ENCODE measurements around the gene OR51I2.

The OR51I2 gene

DNA sequence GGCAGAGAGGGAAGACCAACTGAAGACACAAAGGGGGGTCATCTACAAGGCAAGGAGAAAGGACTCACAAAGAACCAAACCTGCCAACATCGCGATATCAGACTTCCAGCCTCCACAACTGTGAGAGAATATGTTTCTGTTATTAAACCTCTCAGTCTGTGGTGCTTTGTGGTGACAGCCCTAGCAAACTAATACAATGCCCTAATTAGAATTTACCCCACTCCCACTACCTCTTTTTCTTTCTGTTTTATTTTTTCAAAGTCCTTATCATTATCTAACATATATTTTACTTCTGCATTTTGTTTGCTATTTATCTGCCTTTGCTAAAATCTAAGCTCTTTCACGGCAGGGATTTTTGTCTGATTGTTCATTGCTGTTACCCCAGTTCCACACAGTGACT, 36.9 kb downstream of the OR51I2 start:
- no peaks in the 10 kb centered on the region for H3F3A ChIP-seq (ENCODE audit: insufficient read depth)
- H3K4me2 ChIP-seq (ENCODE audit: low read depth, low read length, poor library complexity, severe bottlenecking): no peak overlapping the region
- H3K9me2 ChIP-seq (replicated peaks; ENCODE audit: insufficient read depth, low read length): no peaks in the 10 kb centered on the region
- no peaks in the 10 kb centered on the region for H3K9me3 ChIP-seq (ENCODE audit: insufficient read depth, low read length)
- H3K9ac ChIP-seq (ENCODE audit: low read length): no peak overlapping the region
- no peaks in the 10 kb centered on the region for H3K27me3 ChIP-seq (ENCODE audit: low read length)
- H3K79me2 ChIP-seq (ENCODE audit: insufficient read depth, low read length): no peaks in the 10 kb centered on the region
- H2AFZ ChIP-seq (ENCODE audit: low read depth, low read length, severe bottlenecking): no peak overlapping the region
- no peak overlapping the region for H3K27ac ChIP-seq (ENCODE audit: low read depth, low read length)
- H3K4me3 ChIP-seq (ENCODE audit: insufficient read depth, low read length, poor library complexity, severe bottlenecking): no peak overlapping the region
- TF ChIP-seq EZH2phosphoT487 (conservative IDR thresholded peaks at IDR 0.05; ENCODE audit: low read length): no peak
- no peak for TF ChIP-seq CTCF (IDR thresholded peaks at IDR 0.05; ENCODE audit: insufficient read depth, low read length, poor library complexity, severe bottlenecking)
- no peaks in the 10 kb centered on the region for H4K20me1 ChIP-seq (ENCODE audit: low read depth, low read length)
- no peaks in the 10 kb centered on the region for H3K36me3 ChIP-seq (ENCODE audit: low read length)

DNA sequence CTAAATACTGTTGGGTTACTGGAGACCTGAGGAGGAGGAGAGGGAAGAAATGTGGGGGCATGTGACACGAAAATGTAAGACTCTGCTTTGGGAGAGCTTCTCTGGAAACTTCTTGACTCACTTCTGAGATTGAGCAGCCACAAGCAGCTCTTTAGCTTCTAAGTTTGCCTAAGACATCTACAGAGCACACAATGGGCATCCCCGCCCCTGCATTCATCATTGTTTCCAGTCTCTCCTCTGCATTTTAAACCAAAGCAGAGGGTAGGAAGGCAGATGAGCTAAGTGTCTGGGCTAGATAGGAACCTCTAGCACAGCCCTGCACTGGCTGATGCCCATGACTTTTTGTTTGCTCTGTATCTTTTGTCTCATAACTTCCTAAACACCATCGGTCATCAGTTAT, 37.3 kb downstream of the OR51I2 start:
- Histone ChIP-seq H2AFZ (ENCODE audit: low read depth, low read length, severe bottlenecking) (no peak overlapping the region), H3F3A (ENCODE audit: insufficient read depth) (no peaks in the 10 kb centered on the region), H3K27me3 (ENCODE audit: low read length) (no peaks in the 10 kb centered on the region), H3K79me2 (ENCODE audit: insufficient read depth, low read length) (no peaks in the 10 kb centered on the region), H3K27ac (ENCODE audit: low read depth, low read length) (no peak overlapping the region), H3K4me2 (ENCODE audit: low read depth, low read length, poor library complexity, severe bottlenecking) (no peak overlapping the region), H3K36me3 (ENCODE audit: low read length) (no peaks in the 10 kb centered on the region), H3K9me2 (replicated peaks; ENCODE audit: insufficient read depth, low read length) (no peaks in the 10 kb centered on the region), H4K20me1 (ENCODE audit: low read depth, low read length) (no peaks in the 10 kb centered on the region), H3K9me3 (ENCODE audit: insufficient read depth, low read length) (no peaks in the 10 kb centered on the region), H3K9ac (ENCODE audit: low read length) (no peak overlapping the region), H3K4me3 (ENCODE audit: insufficient read depth, low read length, poor library complexity, severe bottlenecking) (no peak overlapping the region)
- no peak for TF ChIP-seq EZH2phosphoT487 (conservative IDR thresholded peaks at IDR 0.05; ENCODE audit: low read length)
- no peak for TF ChIP-seq CTCF (IDR thresholded peaks at IDR 0.05; ENCODE audit: insufficient read depth, low read length, poor library complexity, severe bottlenecking)

DNA sequence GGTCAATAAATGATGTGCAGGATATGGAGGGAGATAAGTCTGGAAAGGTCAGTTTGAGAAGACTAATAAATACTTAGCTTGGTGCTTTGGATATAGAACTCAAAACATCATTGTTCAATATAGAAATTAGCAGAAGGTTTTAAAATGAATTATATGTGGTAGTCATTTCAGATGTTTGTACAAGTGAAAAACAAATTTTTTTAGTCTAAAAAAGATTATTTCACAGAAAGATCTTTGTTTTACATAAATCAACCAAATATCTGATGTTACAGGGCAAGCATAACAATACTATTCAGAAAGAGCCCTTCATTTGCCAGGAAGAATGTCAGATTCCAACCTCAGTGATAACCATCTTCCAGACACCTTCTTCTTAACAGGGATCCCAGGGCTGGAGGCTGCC, 39.3 kb downstream of the OR51I2 start, which contains the start of gene OR52D1:
OR52D1 (plus strand) TSS at position 301 of the 400 bp plus-strand sequence; CDS start at position 323, 22 bp downstream.
- Histone ChIP-seq H2AFZ (ENCODE audit: low read depth, low read length, severe bottlenecking) (no peak within 1 kb of the TSS), H3F3A (ENCODE audit: insufficient read depth) (no peaks in the 10 kb centered on the region), H3K4me2 (ENCODE audit: low read depth, low read length, poor library complexity, severe bottlenecking) (no peak within 1 kb of the TSS), H4K20me1 (ENCODE audit: low read depth, low read length) (no peaks in the 10 kb centered on the region), H3K27ac (ENCODE audit: low read depth, low read length) (no peak within 1 kb of the TSS), H3K4me3 (ENCODE audit: insufficient read depth, low read length, poor library complexity, severe bottlenecking) (no peak within 1 kb of the TSS), H3K36me3 (ENCODE audit: low read length) (no peaks in the 10 kb centered on the region), H3K9me2 (replicated peaks; ENCODE audit: insufficient read depth, low read length) (no peaks in the 10 kb centered on the region), H3K79me2 (ENCODE audit: insufficient read depth, low read length) (no peaks in the 10 kb centered on the region), H3K9me3 (ENCODE audit: insufficient read depth, low read length) (no peaks in the 10 kb centered on the region), H3K27me3 (ENCODE audit: low read length) (no peaks in the 10 kb centered on the region), H3K9ac (ENCODE audit: low read length) (no peak within 1 kb of the TSS)
- TF ChIP-seq CTCF (IDR thresholded peaks at IDR 0.05; ENCODE audit: insufficient read depth, low read length, poor library complexity, severe bottlenecking) (no peak), EZH2phosphoT487 (conservative IDR thresholded peaks at IDR 0.05; ENCODE audit: low read length) (no peak)
